GM12892 (cell line): ENCODE data around the gene NPIPA1.
"Not testable (repeated sequence)": the region's sequence is repeated elsewhere in the genome, so short reads cannot be mapped to it uniquely, and the experiment has no call there.

Source experiments
- POLR2A ChIP-seq: IDR thresholded peaks from 2 replicates; pipeline ENCODE4 v1.6.1; 2011; ENCODE audit warnings: low read depth, low read length, control low read depth
- POLR2AphosphoS5 ChIP-seq: IDR thresholded peaks from 2 replicates; pipeline ENCODE4 v1.6.1; 2011; ENCODE audit warnings: low read depth, low read length, control low read depth
- TAF1 ChIP-seq: IDR thresholded peaks from 2 replicates; pipeline ENCODE4 v1.6.1; 2011; ENCODE audit warnings: low read depth, mild to moderate bottlenecking, control low read depth, low read length, borderline replicate concordance

GRCh38 chr16:14978908-14979307 lies 41.7 kb downstream of the NPIPA1 start:
- TF ChIP-seq TAF1, POLR2AphosphoS5, POLR2A: not testable (repeated sequence)
